Endodermal cell (in vitro differentiated cells): ENCODE measurements around the gene EXOC1. TPM values are rescaled to one million over a fixed set of nuclear protein-coding genes. Genes with fewer than 3 reads are reported as not detected.

Experiments
- DNase-seq: peaks from one replicate; pipeline ENCODE4 v3.0.0-alpha.2; 2017
- H3K27ac ChIP-seq: 2 replicates; pipeline ENCODE4 v1.5.1; 2013; ENCODE audit warnings: mild to moderate bottlenecking, low read depth, low read length, moderate library complexity
- H3K27me3 ChIP-seq: 2 replicates; pipeline ENCODE4 v1.6.1; 2013; ENCODE audit warnings: mild to moderate bottlenecking, low read length, moderate library complexity; ENCODE audit not compliant: insufficient read depth, control insufficient read depth, poor library complexity, severe bottlenecking
- H3K36me3 ChIP-seq: 2 replicates; pipeline ENCODE4 v1.7.0; 2013; ENCODE audit warnings: mild to moderate bottlenecking, low read length, moderate library complexity; ENCODE audit not compliant: control insufficient read depth, insufficient read depth
- H3K4me1 ChIP-seq: one replicate; pipeline ENCODE4 v1.7.0; 2013; ENCODE audit warnings: low read length; ENCODE audit not compliant: control insufficient read depth, insufficient read depth
- H3K4me3 ChIP-seq: 2 replicates; pipeline ENCODE4 v1.5.1; 2013; ENCODE audit warnings: mild to moderate bottlenecking, low read length, moderate library complexity
- H3K9ac ChIP-seq: 2 replicates; pipeline ENCODE4 v1.6.1; 2013; ENCODE audit warnings: mild to moderate bottlenecking, low read length, moderate library complexity; ENCODE audit not compliant: poor library complexity, severe bottlenecking; ENCODE audit errors: extremely low read depth
- H3K9me3 ChIP-seq: 2 replicates; pipeline ENCODE4 v1.6.1; 2013; ENCODE audit warnings: mild to moderate bottlenecking, low read length, moderate library complexity; ENCODE audit not compliant: control insufficient read depth
- H3K27ac Mint-ChIP-seq: 2 replicates; pipeline ENCODE4 v1.8.0; 2020; ENCODE audit warnings: mixed read lengths
- H3K27me3 Mint-ChIP-seq: 2 replicates; pipeline ENCODE4 v1.8.0; 2021; ENCODE audit warnings: mild to moderate bottlenecking, mixed read lengths; ENCODE audit not compliant: insufficient read depth
- H3K36me3 Mint-ChIP-seq: 2 replicates; pipeline ENCODE4 v1.8.0; 2020; ENCODE audit warnings: low read depth, mixed read lengths
- H3K4me1 Mint-ChIP-seq: 2 replicates; pipeline ENCODE4 v1.8.0; 2020; ENCODE audit warnings: mixed read lengths
- H3K4me3 Mint-ChIP-seq: 2 replicates; pipeline ENCODE4 v1.8.0; 2020; ENCODE audit warnings: mild to moderate bottlenecking, moderate library complexity, mixed read lengths
- H3K9me3 Mint-ChIP-seq: 2 replicates; pipeline ENCODE4 v1.8.0; 2020; ENCODE audit warnings: mild to moderate bottlenecking, mixed read lengths
- WGBS, 2 experiments: methylation state at CpG; one replicate each; pipeline versions ENCODE4 v1.1.5 to v1.1.7; 2013; ENCODE audit warnings: missing lambda C conversion rate in 2 of 2, mixed read lengths in 1 of 2; ENCODE audit not compliant: insufficient coverage in 1 of 2, insufficient read length in 1 of 2; 5-methylcytosine and 5-hydroxymethylcytosine counted together
- long read RNA-seq, 4 experiments: library from polyadenylated mRNA in 2 of 4; library from RNA in 1 of 4; library from capped mRNA in 1 of 4; stranded (forward) in 3 of 4; unstranded in 1 of 4; transcript quantifications; one replicate each; pipeline ENCODE4 v2.0.0, GENCODE V29; 2020 to 2021; ENCODE audit warnings: inconsistent platforms in 1 of 4
- polyA plus RNA-seq, 2 experiments: library from polyadenylated mRNA; stranded (reverse); fragments of 50-300 nt; gene quantifications; one replicate each; pipeline ENCODE4 v1.2.3, GENCODE V29; 2013
- total RNA-seq, 2 donors: library from RNA; stranded (reverse); fragmentation: NEBNext Ultra II Directional in 1 of 2; extraction: Animal tissue kit (Norgen Biotek cat#: 25700) in 1 of 2; gene quantifications; 2 replicates in 1 of 2; 3 replicates in 1 of 2; pipeline ENCODE4 v1.2.1, GENCODE V29; 2021
- TF ChIP-seq, protein P1 (sequence below): fragments of 200-600 bp; sonication (generic); conservative IDR thresholded peaks from 2 replicates; pipeline ENCODE4 v1.5.0; 2021; ENCODE audit warnings: antibody characterized with exemption, mild to moderate bottlenecking

The EXOC1 gene, protein sequence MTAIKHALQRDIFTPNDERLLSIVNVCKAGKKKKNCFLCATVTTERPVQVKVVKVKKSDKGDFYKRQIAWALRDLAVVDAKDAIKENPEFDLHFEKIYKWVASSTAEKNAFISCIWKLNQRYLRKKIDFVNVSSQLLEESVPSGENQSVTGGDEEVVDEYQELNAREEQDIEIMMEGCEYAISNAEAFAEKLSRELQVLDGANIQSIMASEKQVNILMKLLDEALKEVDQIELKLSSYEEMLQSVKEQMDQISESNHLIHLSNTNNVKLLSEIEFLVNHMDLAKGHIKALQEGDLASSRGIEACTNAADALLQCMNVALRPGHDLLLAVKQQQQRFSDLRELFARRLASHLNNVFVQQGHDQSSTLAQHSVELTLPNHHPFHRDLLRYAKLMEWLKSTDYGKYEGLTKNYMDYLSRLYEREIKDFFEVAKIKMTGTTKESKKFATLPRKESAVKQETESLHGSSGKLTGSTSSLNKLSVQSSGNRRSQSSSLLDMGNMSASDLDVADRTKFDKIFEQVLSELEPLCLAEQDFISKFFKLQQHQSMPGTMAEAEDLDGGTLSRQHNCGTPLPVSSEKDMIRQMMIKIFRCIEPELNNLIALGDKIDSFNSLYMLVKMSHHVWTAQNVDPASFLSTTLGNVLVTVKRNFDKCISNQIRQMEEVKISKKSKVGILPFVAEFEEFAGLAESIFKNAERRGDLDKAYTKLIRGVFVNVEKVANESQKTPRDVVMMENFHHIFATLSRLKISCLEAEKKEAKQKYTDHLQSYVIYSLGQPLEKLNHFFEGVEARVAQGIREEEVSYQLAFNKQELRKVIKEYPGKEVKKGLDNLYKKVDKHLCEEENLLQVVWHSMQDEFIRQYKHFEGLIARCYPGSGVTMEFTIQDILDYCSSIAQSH
- 10 to 100 TPM; 26.5 to 26.9 TPM for total RNA-seq
- 31.5 TPM for polyA plus RNA-seq (2013, experiment 1 of 2)
- 28.5 TPM for polyA plus RNA-seq (2013, experiment 2 of 2)
- long read RNA-seq, experiment 1, partial matches to known transcripts, result 10 of 15 reads
- long read RNA-seq, experiment 1, other reads (novel, unspliced or antisense), result 4 of 15 reads
- long read RNA-seq, experiment 2, transcript EXOC1-201 (19 exons, 3,357 nt), result major isoform, 13 of 52 reads
- long read RNA-seq, experiment 2, transcript EXOC1-203 (19 exons, 3,551 nt), result minor isoform, 12 of 52 reads
- long read RNA-seq, experiment 2, partial matches to known transcripts, result 11 of 52 reads
- long read RNA-seq, experiment 2, other reads (novel, unspliced or antisense), result 11 of 52 reads
- long read RNA-seq, experiment 3, transcript EXOC1-201 (19 exons, 3,357 nt), result minor isoform, 15 of 158 reads
- long read RNA-seq, experiment 3, transcript EXOC1-203 (19 exons, 3,551 nt), result major isoform, 49 of 158 reads
- long read RNA-seq, experiment 3, partial matches to known transcripts, result 68 of 158 reads
- long read RNA-seq, experiment 3, other reads (novel, unspliced or antisense), result 22 of 158 reads
- long read RNA-seq, experiment 4, partial matches to known transcripts, result 6 of 15 reads
- long read RNA-seq, experiment 4, other reads (novel, unspliced or antisense), result 5 of 15 reads

DNA sequence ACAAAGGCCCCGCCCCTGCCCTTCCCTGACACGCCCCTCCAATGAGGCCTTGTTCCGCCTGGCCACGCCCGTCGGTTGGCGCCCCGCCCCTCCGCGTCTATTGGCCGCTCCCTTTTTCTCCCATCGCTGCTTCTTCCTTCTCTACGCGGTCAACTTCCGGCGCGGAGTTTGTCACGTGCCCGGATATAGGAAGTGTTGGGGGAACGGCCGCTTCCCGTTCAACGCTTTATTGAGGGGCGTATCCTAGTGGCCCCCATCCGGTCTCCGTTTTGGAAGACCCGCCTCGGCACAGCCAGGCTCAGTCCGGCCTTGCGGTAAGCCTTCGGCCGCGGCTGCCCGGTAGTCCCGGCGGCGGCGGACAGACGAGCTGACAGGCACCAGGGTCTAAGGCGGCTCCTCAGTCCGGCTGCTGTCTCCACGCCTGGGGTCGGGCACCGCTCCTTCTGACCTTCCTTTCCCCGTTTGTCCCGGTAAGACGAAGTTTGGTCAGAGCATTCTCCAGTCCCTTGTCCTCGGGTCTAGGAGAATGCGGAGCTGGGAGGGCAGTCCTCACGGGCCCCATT is at the start of gene EXOC1:
Gene EXOC1, plus strand, starts transcription at position 165 of the 563 bp plus-strand sequence. CDS start 4,676 bp downstream, outside the sequence.
- peaks cover 2% of the 10 kb centered on the region for H3K27me3 Mint-ChIP-seq
- H3K36me3 Mint-ChIP-seq, result peaks cover 8% of the 10 kb centered on the region
- Histone ChIP-seq H3K36me3 (peaks cover 8% of the 10 kb centered on the region), H3K9me3 (peaks cover 5% of the 10 kb centered on the region), H3K4me1 (no peaks in the 10 kb centered on the region), H3K27ac (peak within 1 kb of the TSS; percentile 12), H3K27me3 (no peaks in the 10 kb centered on the region), H3K4me3 (peak within 1 kb of the TSS; percentile 93), H3K9ac (peak within 1 kb of the TSS; percentile 71)
- H3K4me3 Mint-ChIP-seq, result no peak within 1 kb of the TSS
- DNase-seq, result peak; percentile 100
- TF ChIP-seq, protein P1, sequence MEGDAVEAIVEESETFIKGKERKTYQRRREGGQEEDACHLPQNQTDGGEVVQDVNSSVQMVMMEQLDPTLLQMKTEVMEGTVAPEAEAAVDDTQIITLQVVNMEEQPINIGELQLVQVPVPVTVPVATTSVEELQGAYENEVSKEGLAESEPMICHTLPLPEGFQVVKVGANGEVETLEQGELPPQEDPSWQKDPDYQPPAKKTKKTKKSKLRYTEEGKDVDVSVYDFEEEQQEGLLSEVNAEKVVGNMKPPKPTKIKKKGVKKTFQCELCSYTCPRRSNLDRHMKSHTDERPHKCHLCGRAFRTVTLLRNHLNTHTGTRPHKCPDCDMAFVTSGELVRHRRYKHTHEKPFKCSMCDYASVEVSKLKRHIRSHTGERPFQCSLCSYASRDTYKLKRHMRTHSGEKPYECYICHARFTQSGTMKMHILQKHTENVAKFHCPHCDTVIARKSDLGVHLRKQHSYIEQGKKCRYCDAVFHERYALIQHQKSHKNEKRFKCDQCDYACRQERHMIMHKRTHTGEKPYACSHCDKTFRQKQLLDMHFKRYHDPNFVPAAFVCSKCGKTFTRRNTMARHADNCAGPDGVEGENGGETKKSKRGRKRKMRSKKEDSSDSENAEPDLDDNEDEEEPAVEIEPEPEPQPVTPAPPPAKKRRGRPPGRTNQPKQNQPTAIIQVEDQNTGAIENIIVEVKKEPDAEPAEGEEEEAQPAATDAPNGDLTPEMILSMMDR, result no peak
- peaks cover 4% of the 10 kb centered on the region for H3K9me3 Mint-ChIP-seq
- peaks cover 21% of the 10 kb centered on the region for H3K4me1 Mint-ChIP-seq
- 0 to 1% methylated on average over 12 to 50 of the region's 50 CpGs for WGBS, 2 experiments
- peak within 1 kb of the TSS; percentile 82 for H3K27ac Mint-ChIP-seq

DNA sequence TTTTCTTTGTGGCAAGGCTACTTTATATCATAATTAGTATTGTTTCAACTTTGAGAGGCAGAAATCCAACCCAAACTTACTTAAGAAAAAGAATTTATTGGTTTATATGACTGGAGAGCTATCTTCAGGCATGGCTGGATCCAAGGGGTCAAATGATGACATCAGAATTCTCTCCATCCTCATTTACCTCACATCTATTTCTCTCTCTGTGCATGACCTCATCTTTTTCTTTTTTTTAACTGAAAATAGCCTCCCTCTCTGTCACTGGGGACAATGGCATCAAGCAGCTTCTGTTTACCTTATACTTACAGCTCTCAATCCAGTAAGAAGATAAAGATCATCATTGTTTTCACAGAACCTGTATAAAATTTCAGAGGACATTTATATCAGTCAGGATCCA is 45.9 kb upstream of the EXOC1 start:
- Histone ChIP-seq H3K36me3 (no peaks in the 10 kb centered on the region), H3K9me3 (no peaks in the 10 kb centered on the region), H3K27me3 (no peaks in the 10 kb centered on the region), H3K4me3 (no peak overlapping the region), H3K27ac (no peak overlapping the region), H3K9ac (no peak overlapping the region), H3K4me1 (peaks cover 8% of the 10 kb centered on the region)
- Mint-ChIP-seq H3K9me3 (peaks cover 2% of the 10 kb centered on the region), H3K4me3 (no peak overlapping the region), H3K27ac (no peak overlapping the region), H3K27me3 (no peaks in the 10 kb centered on the region), H3K4me1 (peaks cover 9% of the 10 kb centered on the region), H3K36me3 (no peaks in the 10 kb centered on the region)
- TF ChIP-seq, protein P1, result no peak
- no peak for DNase-seq
